Endothelial cell of umbilical vein (primary cell): ENCODE measurements around the gene RAPGEF6. TPM values are rescaled to one million over a fixed set of nuclear protein-coding genes. Genes with fewer than 3 reads are reported as not detected.

ENCODE experiments used
- BruUV-seq: library from RNA; stranded (reverse); fragments of 400-500 nt; replicated peaks from 2 replicates; lab custom pipeline; 2021; lab: Mats Ljungman, UMichigan
- CTCF ChIA-PET: fragments of 300-600, 350-600 bp; sonication (Branson Sonifier 250); formaldehyde crosslinking; loops from one replicate; lab custom pipeline; 2021; ENCODE audit warnings: antibody characterized with exemption, inconsistent platforms; lab: Charles Lee
- POLR2A ChIA-PET: fragments of 300-600, 350-600 bp; sonication (Branson Sonifier 250); formaldehyde crosslinking; loops from one replicate; lab custom pipeline; 2021; ENCODE audit warnings: antibody characterized with exemption, inconsistent platforms; lab: Charles Lee
- DNase-seq: peaks from one replicate; pipeline ENCODE4 v3.0.0-alpha.2; 2011; ENCODE audit warnings: low read depth, low spot score
- FAIRE-seq: peaks from 2 replicates; lab custom pipeline; 2011; peaks lifted over from hg19 to GRCh38; lab: Jason Lieb, UNC
- H2AFZ ChIP-seq: 2 replicates; pipeline ENCODE4 v1.6.0; 2012; ENCODE audit warnings: low read depth, low read length, control low read depth, inconsistent platforms
- H3K27ac ChIP-seq: 2 replicates; pipeline ENCODE4 v1.5.1; 2011; ENCODE audit warnings: low read depth, mild to moderate bottlenecking, control low read depth, low read length, moderate library complexity; ENCODE audit not compliant: insufficient read depth
- H3K27me3 ChIP-seq, 2 experiments: 2 replicates each; pipeline versions ENCODE4 v1.6.0 to v1.6.1; 2011; ENCODE audit warnings: low read length in 2 of 2, mixed read lengths in 1 of 2; ENCODE audit not compliant: control insufficient read depth in 2 of 2, insufficient read depth in 2 of 2
- H3K36me3 ChIP-seq, 2 experiments: 2 replicates in 1 of 2; 3 replicates in 1 of 2; pipeline ENCODE4 v1.5.1; 2011; ENCODE audit warnings: low read length in 2 of 2, mild to moderate bottlenecking in 1 of 2, moderate library complexity in 1 of 2; ENCODE audit not compliant: control insufficient read depth in 2 of 2, insufficient read depth in 2 of 2; ENCODE audit errors: extremely low read depth in 1 of 2
- H3K4me1 ChIP-seq: 3 replicates; pipeline ENCODE4 v1.5.1; 2011; ENCODE audit warnings: mild to moderate bottlenecking, low read length; ENCODE audit not compliant: control insufficient read depth, insufficient read depth; ENCODE audit errors: extremely low read depth
- H3K4me2 ChIP-seq: 2 replicates; pipeline ENCODE4 v1.6.1; 2011; ENCODE audit warnings: low read length, control low read depth, mixed read lengths; ENCODE audit not compliant: insufficient read depth
- H3K4me3 ChIP-seq, 3 experiments: fragments of 200-600 bp in 1 of 3; sonication (generic), shearing (Covaris generic) in 1 of 3; replicated peaks in 1 of 3; 2 replicates each; pipeline ENCODE4 v1.5.1; 2011 to 2016; ENCODE audit warnings: control low read depth in 3 of 3, low read length in 3 of 3, mild to moderate bottlenecking in 2 of 3, inconsistent platforms in 1 of 3, low read depth in 1 of 3, moderate library complexity in 1 of 3; ENCODE audit not compliant: insufficient read depth in 1 of 3
- H3K79me2 ChIP-seq: 2 replicates; pipeline ENCODE4 v1.6.0; 2012; ENCODE audit warnings: low read length, inconsistent platforms; ENCODE audit not compliant: control insufficient read depth, insufficient read depth
- H3K9ac ChIP-seq: replicated peaks from 2 replicates; pipeline ENCODE3; 2011; ENCODE audit warnings: low read length, control low read depth; ENCODE audit not compliant: insufficient read depth; ENCODE audit errors: extremely low read depth
- H3K9me1 ChIP-seq: replicated peaks from 3 replicates; pipeline ENCODE4 v1.6.0; 2011; ENCODE audit warnings: mild to moderate bottlenecking, low read length; ENCODE audit not compliant: control insufficient read depth, insufficient read depth; ENCODE audit errors: extremely low read depth
- H3K9me3 ChIP-seq: replicated peaks from 2 replicates; pipeline ENCODE4 v1.5.1; 2012; ENCODE audit warnings: low read length, inconsistent platforms; ENCODE audit not compliant: control insufficient read depth, insufficient read depth
- H4K20me1 ChIP-seq: replicated peaks from 2 replicates; pipeline ENCODE3; 2011; ENCODE audit warnings: mild to moderate bottlenecking, low read length; ENCODE audit not compliant: control insufficient read depth, insufficient read depth; ENCODE audit errors: extremely low read depth
- EZH2 ChIP-seq: IDR thresholded peaks from 2 replicates; pipeline ENCODE4 v1.6.1; 2012; ENCODE audit warnings: borderline replicate concordance, low read depth, mild to moderate bottlenecking, moderate library complexity, low read length, inconsistent platforms; ENCODE audit not compliant: severe bottlenecking
- FOS ChIP-seq: IDR thresholded peaks from 2 replicates; pipeline ENCODE4 v1.6.1; 2011; ENCODE audit warnings: mild to moderate bottlenecking, low read length, moderate library complexity, borderline replicate concordance; ENCODE audit not compliant: insufficient read depth
- GATA2 ChIP-seq: IDR thresholded peaks from 2 replicates; pipeline ENCODE4 v1.7.0; 2011; ENCODE audit warnings: low read depth, mild to moderate bottlenecking, moderate library complexity, mixed read lengths, low read length; ENCODE audit not compliant: insufficient read length, insufficient read depth
- JUN ChIP-seq: IDR thresholded peaks from 2 replicates; pipeline ENCODE4 v1.6.1; 2011; ENCODE audit warnings: borderline replicate concordance, low read depth; ENCODE audit not compliant: insufficient read length, insufficient read depth
- MAX ChIP-seq: IDR thresholded peaks from 2 replicates; pipeline ENCODE4 v1.6.1; 2011; ENCODE audit not compliant: insufficient read depth, insufficient read length
- MYC ChIP-seq: IDR thresholded peaks from one replicate; pipeline ENCODE4 v1.6.1; 2011; ENCODE audit warnings: mild to moderate bottlenecking, low read depth, low read length
- POLR2A ChIP-seq: IDR thresholded peaks from 2 replicates; pipeline ENCODE4 v1.6.1; 2012; ENCODE audit warnings: low read depth, mild to moderate bottlenecking, control low read depth, low read length
- dilution Hi-C: fragments of 300-500 bp; cut with MboI; formaldehyde crosslinking; loops from one replicate; pipeline ENCODE4 v1.15.0; 2019; ENCODE audit warnings: low sequenced_read_pairs; ENCODE audit not compliant: extremely low pct_ligation_motif_present
- intact Hi-C: fragments of 100-400 bp; cut with micrococcal nuclease; formaldehyde crosslinking; loops from one replicate; pipeline ENCODE4 v1.10.0; 2022
- polyA plus RNA-seq, 4 experiments: library from polyadenylated mRNA; depleted of rRNA in 3 of 4; stranded (reverse) in 3 of 4; unstranded in 1 of 4; fragments of >200 nt; gene quantifications; 2 replicates each; pipeline versions ENCODE4 v1.2.1 to v1.2.3, GENCODE V29; 2011 to 2012; ENCODE audit warnings: missing spikeins in 1 of 4
- total RNA-seq: library from RNA; stranded (reverse); gene quantifications from 2 replicates; pipeline ENCODE4 v1.2.3, GENCODE V29; 2021

RAPGEF6 gene
- total and polyA plus RNA-seq, 2 donors (not counting 3 experiments of a cell fraction or from before 2014, with no cell fraction given), result 3.5 to 17.5 TPM

GRCh38 chr5:131610198-131611063 lies 24.6 kb downstream of the RAPGEF6 start:
- ChIA-PET CTCF (interaction anchor here (0.6 to 2.1 kb wide), 6 partner anchors 11 to 398 kb away, joined by 3 to 14 read pairs (median 4); no protein-coding TSS in a partner anchor), POLR2A (interaction anchor here (1.9 kb wide), 1 partner anchor 23 kb away, joined by 5 read pairs; no protein-coding TSS in a partner anchor)
- dilution Hi-C loops (no loop called here), intact Hi-C loops (loop anchor here (1.0 kb wide), 1 partner anchor 25 kb away; the partner anchor contains the start of gene RAPGEF6)
- no TSS peak for BruUV-seq
- Histone ChIP-seq H3K4me2 (peak overlapping the region; percentile 26), H3K9ac (peak overlapping the region; percentile 21), H3K9me1 (no peaks in the 10 kb centered on the region), H3K27me3 (no peaks in the 10 kb centered on the region), H3K4me1 (peaks cover 13% of the 10 kb centered on the region), H3K79me2 (peaks cover 72% of the 10 kb centered on the region), H3K9me3 (no peaks in the 10 kb centered on the region), H4K20me1 (no peaks in the 10 kb centered on the region), H2AFZ (peak overlapping the region; percentile 5), H3K36me3 (no peaks in the 10 kb centered on the region), H3K4me3 (no peak overlapping the region), H3K27ac (peak overlapping the region; percentile 68)
- DNase-seq (peak; percentile 87), FAIRE-seq (peak; percentile 90)
- no peak for TF ChIP-seq MAX
- TF ChIP-seq JUN, result peak; percentile 49
- no peak for TF ChIP-seq EZH2
- no peak for TF ChIP-seq POLR2A
- peak; percentile 67 for TF ChIP-seq FOS

GRCh38 chr5:131609774-131610173 lies 25.3 kb downstream of the RAPGEF6 start:
- dilution Hi-C loops (no loop called here), intact Hi-C loops (loop anchor here (1.0 kb wide), 1 partner anchor 26 kb away; the partner anchor contains the start of gene RAPGEF6)
- Histone ChIP-seq H2AFZ (no peak overlapping the region), H3K9me3 (no peaks in the 10 kb centered on the region), H3K4me1 (peaks cover 13% of the 10 kb centered on the region), H3K36me3 (no peaks in the 10 kb centered on the region), H3K9ac (no peak overlapping the region), H3K79me2 (peaks cover 70% of the 10 kb centered on the region), H3K4me3 (no peak overlapping the region), H3K27me3 (no peaks in the 10 kb centered on the region), H3K9me1 (no peaks in the 10 kb centered on the region), H4K20me1 (no peaks in the 10 kb centered on the region), H3K27ac (peak overlapping the region; percentile 68), H3K4me2 (peak overlapping the region; percentile 7)
- CTCF ChIA-PET, result interaction anchor here (0.6 to 2.1 kb wide), 4 partner anchors 18 to 398 kb away, joined by 3 to 14 read pairs (median 7); no protein-coding TSS in a partner anchor
- no peak for TF ChIP-seq FOS
- no peak for TF ChIP-seq EZH2
- TF ChIP-seq MYC, result no peak
- TF ChIP-seq JUN, result no peak
- no peak for TF ChIP-seq GATA2
- no TSS peak for BruUV-seq
- FAIRE-seq, result no peak
- DNase-seq, result no peak
- POLR2A ChIA-PET, result interaction anchor here (1.9 kb wide), 1 partner anchor 24 kb away, joined by 5 read pairs; no protein-coding TSS in a partner anchor
